IMR-90 (cell line): ENCODE measurements around the gene DDX59. TPM values are rescaled to one million over a fixed set of nuclear protein-coding genes. Genes with fewer than 3 reads are reported as not detected.
A peak's percentile ranks its signal among the peaks of the same experiment; 100 is the strongest.

Source experiments
- ATAC-seq: fragments of 200-7000 bp; cut with Tn5 transposase; 2 replicates; pipeline ENCODE4 v1.9.1; 2020; ENCODE audit warnings: low read depth, mild to moderate bottlenecking, moderate library complexity
- BruUV-seq: library from RNA; stranded (reverse); fragments of 400-500 nt; replicated peaks from 2 replicates; lab custom pipeline; 2021; lab: Mats Ljungman, UMichigan
- CTCF ChIA-PET: fragments of 300-600 bp; formaldehyde crosslinking; extraction: SDS; loops from one replicate; lab custom pipeline; 2021; ENCODE audit warnings: antibody characterized with exemption; lab: Yijun Ruan, JAX
- POLR2A ChIA-PET: fragments of 300-600 bp; sonication (Branson Sonifier 250); formaldehyde crosslinking; loops from one replicate; lab custom pipeline; 2022; ENCODE audit warnings: antibody characterized with exemption; ENCODE audit not compliant: unreplicated experiment; lab: Charles Lee
- DNase-seq: peaks from one replicate; pipeline ENCODE4 v3.0.0; 2013
- H2AFZ ChIP-seq: replicated peaks from 2 replicates; pipeline ENCODE3; 2013; ENCODE audit warnings: low read length, mild to moderate bottlenecking; ENCODE audit not compliant: poor library complexity
- H2AK5ac ChIP-seq: 2 replicates; pipeline ENCODE4 v1.6.1; 2013; ENCODE audit warnings: low read depth, low read length, inconsistent platforms
- H2AK9ac ChIP-seq: replicated peaks from 2 replicates; pipeline ENCODE3; 2013; ENCODE audit warnings: mild to moderate bottlenecking, low read depth, low read length, moderate library complexity; ENCODE audit not compliant: poor library complexity
- H2BK120ac ChIP-seq: 2 replicates; pipeline ENCODE4 v1.6.1; 2013; ENCODE audit warnings: low read depth, low read length, inconsistent platforms
- H2BK15ac ChIP-seq: 3 replicates; pipeline ENCODE4 v1.6.1; 2013; ENCODE audit warnings: low read depth, low read length, inconsistent platforms
- H2BK20ac ChIP-seq: 2 replicates; pipeline ENCODE4 v1.6.1; 2013; ENCODE audit warnings: low read depth, mild to moderate bottlenecking, inconsistent platforms, low read length, moderate library complexity
- H2BK5ac ChIP-seq: 2 replicates; pipeline ENCODE4 v1.6.1; 2013; ENCODE audit warnings: mild to moderate bottlenecking, low read depth, low read length, inconsistent platforms; ENCODE audit not compliant: poor library complexity, severe bottlenecking
- H3K14ac ChIP-seq: replicated peaks from 2 replicates; pipeline ENCODE4 v1.6.1; 2013; ENCODE audit warnings: low read depth, low read length, inconsistent platforms
- H3K18ac ChIP-seq: 2 replicates; pipeline ENCODE4 v1.6.1; 2013; ENCODE audit warnings: low read depth, low read length, control low read depth
- H3K23ac ChIP-seq: 2 replicates; pipeline ENCODE4 v1.6.1; 2013; ENCODE audit warnings: low read depth, low read length, inconsistent platforms
- H3K27ac ChIP-seq: 2 replicates; pipeline ENCODE4 v1.5.1; 2013; ENCODE audit warnings: mild to moderate bottlenecking, control low read depth, low read length; ENCODE audit not compliant: insufficient read depth
- H3K27me3 ChIP-seq: 2 replicates; pipeline ENCODE4 v1.6.1; 2013; ENCODE audit warnings: low read length; ENCODE audit not compliant: control insufficient read depth, insufficient read depth
- H3K36me3 ChIP-seq: 2 replicates; pipeline ENCODE4 v1.6.1; 2013; ENCODE audit warnings: low read length, mixed read lengths; ENCODE audit not compliant: control insufficient read depth, insufficient read depth
- H3K4ac ChIP-seq: 2 replicates; pipeline ENCODE4 v1.6.1; 2013; ENCODE audit warnings: low read depth, low read length, inconsistent platforms
- H3K4me1 ChIP-seq: 2 replicates; pipeline ENCODE4 v1.6.1; 2013; ENCODE audit warnings: low read length, mixed read lengths; ENCODE audit not compliant: control insufficient read depth, insufficient read depth
- H3K4me2 ChIP-seq: 2 replicates; pipeline ENCODE4 v1.6.1; 2013; ENCODE audit warnings: low read depth, mild to moderate bottlenecking, control low read depth, low read length, moderate library complexity
- H3K4me3 ChIP-seq: 2 replicates; pipeline ENCODE4 v1.5.1; 2013; ENCODE audit warnings: low read depth, mild to moderate bottlenecking, control low read depth, low read length, moderate library complexity; ENCODE audit not compliant: insufficient read depth
- H3K56ac ChIP-seq: 2 replicates; pipeline ENCODE4 v1.6.1; 2013; ENCODE audit warnings: low read length, inconsistent platforms; ENCODE audit not compliant: insufficient read depth; ENCODE audit errors: extremely low read depth
- H3K79me1 ChIP-seq, 2 experiments: 2 replicates each; pipeline ENCODE4 v1.6.1; 2013; ENCODE audit warnings: low read length in 2 of 2, inconsistent platforms in 1 of 2, low read depth in 1 of 2
- H3K9ac ChIP-seq: 2 replicates; pipeline ENCODE4 v1.6.1; 2013; ENCODE audit warnings: low read depth, low read length, control low read depth
- H3K9me1 ChIP-seq: 2 replicates; pipeline ENCODE4 v1.6.1; 2013; ENCODE audit warnings: low read length, inconsistent platforms; ENCODE audit not compliant: insufficient read depth
- H3K9me3 ChIP-seq: 2 replicates; pipeline ENCODE4 v1.6.1; 2013; ENCODE audit warnings: low read length; ENCODE audit not compliant: control insufficient read depth, insufficient read depth
- H4K20me1 ChIP-seq: 2 replicates; pipeline ENCODE4 v1.6.1; 2013; ENCODE audit warnings: low read length, inconsistent platforms; ENCODE audit not compliant: insufficient read depth
- H4K5ac ChIP-seq: 2 replicates; pipeline ENCODE4 v1.6.1; 2013; ENCODE audit warnings: mild to moderate bottlenecking, low read depth, low read length, control low read depth
- H4K8ac ChIP-seq, 2 experiments: 2 replicates each; pipeline ENCODE4 v1.6.1; 2013; ENCODE audit warnings: low read depth in 2 of 2, low read length in 2 of 2, control low read depth in 1 of 2, inconsistent platforms in 1 of 2
- H4K91ac ChIP-seq: 2 replicates; pipeline ENCODE4 v1.6.1; 2013; ENCODE audit warnings: low read depth, low read length, inconsistent platforms; ENCODE audit not compliant: insufficient read depth
- BHLHE40 ChIP-seq: fragments of 150-350 bp; IDR thresholded peaks from 2 replicates; pipeline ENCODE4 v1.6.1; 2016; ENCODE audit warnings: mild to moderate bottlenecking, low read depth, low read length
- CEBPB ChIP-seq: IDR thresholded peaks from 2 replicates; pipeline ENCODE4 v1.6.1; 2012; ENCODE audit warnings: low read depth, low read length, improper control_type of control experiment
- FOS ChIP-seq: fragments of 150-350 bp; IDR thresholded peaks from 2 replicates; pipeline ENCODE4 v1.6.1; 2016; ENCODE audit warnings: low read depth, low read length
- MAFK ChIP-seq: IDR thresholded peaks from 2 replicates; pipeline ENCODE4 v1.6.1; 2012; ENCODE audit warnings: low read depth, low read length, improper control_type of control experiment
- MAZ ChIP-seq: IDR thresholded peaks from 2 replicates; pipeline ENCODE4 v1.6.1; 2012; ENCODE audit warnings: low read depth, mild to moderate bottlenecking, low read length, improper control_type of control experiment, moderate library complexity, borderline replicate concordance
- MXI1 ChIP-seq: IDR thresholded peaks from 2 replicates; pipeline ENCODE4 v1.6.1; 2012; ENCODE audit warnings: low read depth, mild to moderate bottlenecking, low read length, moderate library complexity, borderline replicate concordance
- NFE2L2 ChIP-seq: fragments of 150-350 bp; IDR thresholded peaks from 2 replicates; pipeline ENCODE4 v1.6.1; 2016; ENCODE audit warnings: low read depth, mild to moderate bottlenecking, low read length
- POLR2A ChIP-seq: IDR thresholded peaks from 2 replicates; pipeline ENCODE4 v1.6.1; 2012; ENCODE audit warnings: mild to moderate bottlenecking, low read depth, low read length
- RAD21 ChIP-seq: IDR thresholded peaks from 2 replicates; pipeline ENCODE4 v1.6.1; 2012; ENCODE audit warnings: low read length, improper control_type of control experiment
- RCOR1 ChIP-seq: IDR thresholded peaks from 2 replicates; pipeline ENCODE4 v1.6.1; 2012; ENCODE audit warnings: mild to moderate bottlenecking, low read length, improper control_type of control experiment; ENCODE audit not compliant: insufficient replicate concordance
- RFX5 ChIP-seq: IDR thresholded peaks from 2 replicates; pipeline ENCODE4 v1.8.0; 2012; ENCODE audit warnings: low read depth, mild to moderate bottlenecking, low read length, moderate library complexity
- SMC3 ChIP-seq: fragments of 150-350 bp; IDR thresholded peaks from 2 replicates; pipeline ENCODE4 v1.6.1; 2016; ENCODE audit warnings: low read depth, mild to moderate bottlenecking, antibody characterized with exemption, low read length, moderate library complexity
- WGBS, 2 experiments: methylation state at CpG; one replicate each; pipeline versions ENCODE4 v1.1.5 to v1.1.7; 2013; ENCODE audit warnings: missing lambda C conversion rate in 2 of 2; ENCODE audit not compliant: insufficient read length in 1 of 2; ENCODE audit errors: extremely low coverage in 2 of 2; 5-methylcytosine and 5-hydroxymethylcytosine counted together
- dilution Hi-C: fragments of 300-500 bp; cut with HindIII; formaldehyde crosslinking; loops from one replicate; pipeline ENCODE4 v1.14.3; 2018; ENCODE audit warnings: low sequenced_read_pairs; ENCODE audit not compliant: unreplicated experiment
- in situ Hi-C: fragments of 300-500 bp; cut with MboI; formaldehyde crosslinking; loops from 3 replicates; pipeline ENCODE4 v1.14.3; 2019; ENCODE audit warnings: low sequenced_read_pairs, inconsistent platforms, mixed read lengths
- intact Hi-C: fragments of 100-400 bp; cut with micrococcal nuclease; formaldehyde crosslinking; loops from 2 replicates; pipeline ENCODE4 v1.10.0; 2022
- polyA plus RNA-seq, 3 experiments: library from polyadenylated mRNA; depleted of rRNA; stranded (reverse); fragments of >200 nt; gene quantifications; 2 replicates each; pipeline ENCODE4 v1.2.3, GENCODE V29; 2012; ENCODE audit warnings: low replicate concordance in 1 of 3
- total RNA-seq: library from RNA; depleted of rRNA; stranded (reverse); fragments of >200 nt; gene quantifications from 2 replicates; pipeline ENCODE4 v1.2.3, GENCODE V29; 2012
- TF ChIP-seq, protein P1 (sequence below): fragments of 150-350 bp; IDR thresholded peaks from 2 replicates; pipeline ENCODE4 v1.6.1; 2016; ENCODE audit warnings: low read depth, mild to moderate bottlenecking, low read length, moderate library complexity, borderline replicate concordance
- TF ChIP-seq, protein P2 (sequence below): conservative IDR thresholded peaks from 2 replicates; pipeline ENCODE4 v1.5.1; 2012; ENCODE audit warnings: mild to moderate bottlenecking, low read depth, low read length, improper control_type of control experiment
- TF ChIP-seq, protein P3 (sequence below): fragments of 150-350 bp; IDR thresholded peaks from 2 replicates; pipeline ENCODE4 v1.6.1; 2017; ENCODE audit warnings: mild to moderate bottlenecking, antibody characterized with exemption, low read length, low read depth

Gene DDX59
- total and polyA plus RNA-seq, 2 of the 4 experiments (the other 2 are of a cell fraction): 8.6 to 9.1 TPM

DNA sequence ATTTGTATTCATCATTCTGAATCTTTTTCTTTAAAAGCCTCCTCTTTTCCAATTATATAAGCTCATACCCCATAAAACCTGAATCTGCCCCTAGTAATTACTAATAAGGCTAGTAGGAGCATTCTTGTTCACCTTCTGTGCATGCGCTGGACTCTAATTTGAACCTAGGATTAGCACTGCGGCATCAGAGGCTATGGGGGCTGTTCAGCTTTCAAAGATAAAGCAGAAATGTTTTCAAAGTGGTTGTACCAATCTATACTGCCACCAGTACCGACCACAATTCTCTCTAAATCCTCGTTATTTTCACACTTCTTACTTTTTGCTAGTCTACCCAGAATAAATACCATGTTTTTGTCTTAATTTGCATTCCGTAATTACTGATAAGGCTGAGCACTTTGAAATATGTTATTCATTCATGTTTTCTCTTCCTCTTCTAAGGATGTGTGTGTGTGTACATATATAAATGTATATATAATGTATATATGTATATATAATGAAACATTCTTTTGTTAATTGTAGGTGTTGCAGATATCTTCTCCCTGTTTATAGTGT is 1.6 kb upstream of the DDX59 start:
- Histone ChIP-seq H2AFZ (no peak overlapping the region), H4K5ac (no peak overlapping the region), H3K4me2 (no peak overlapping the region), H2BK20ac (no peak overlapping the region), H3K9ac (no peak overlapping the region), H3K18ac (no peak overlapping the region), H3K4ac (no peak overlapping the region), H3K56ac (no peak overlapping the region), H2BK5ac (no peak overlapping the region), H3K14ac (0 out of 2 replicates have a peak overlapping the region, but pooled peaks have one; percentile 7), H2BK120ac (no peak overlapping the region), H2AK5ac (no peak overlapping the region), H3K23ac (no peak overlapping the region), H3K36me3 (peaks cover 1% of the 10 kb centered on the region; the same call in 1 of the 2 replicates), H3K9me3 (no peaks in the 10 kb centered on the region), H4K20me1 (no peaks in the 10 kb centered on the region), H3K4me3 (no peak overlapping the region), H2BK15ac (no peak overlapping the region), H3K4me1 (peaks cover 3% of the 10 kb centered on the region; the same call in 1 of the 2 replicates), H4K91ac (no peak overlapping the region), H4K8ac (no peak overlapping the region), H2AK9ac (no peak overlapping the region), H3K27me3 (no peaks in the 10 kb centered on the region), H3K9me1 (no peaks in the 10 kb centered on the region), H3K79me1 (peaks cover 9 to 28% of the 10 kb centered on the region in 2 experiments), H3K27ac (no peak overlapping the region)
- BruUV-seq: no TSS peak
- dilution Hi-C loops: no loop called here
- WGBS, 2 experiments: 100% methylated on average over 1 to 2 of the region's 5 CpGs
- no peak for DNase-seq
- ChIA-PET CTCF (no interaction called here), POLR2A (interaction anchor here (1.7 kb wide), 1 partner anchor 67 kb away, joined by 11 read pairs; the partner anchor contains the start of gene CAMSAP2)
- in situ Hi-C loops: no loop called here
- intact Hi-C loops: loop anchor here (5.0 kb wide), 2 partner anchors 111 to 131 kb away; no protein-coding TSS in a partner anchor
- TF ChIP-seq SMC3 (no peak), CEBPB (no peak), MXI1 (no peak), RAD21 (no peak), RCOR1 (no peak), MAFK (no peak), FOS (no peak), MAZ (no peak), RFX5 (no peak), NFE2L2 (no peak), POLR2A (no peak), BHLHE40 (no peak)
- TF ChIP-seq, protein P1, sequence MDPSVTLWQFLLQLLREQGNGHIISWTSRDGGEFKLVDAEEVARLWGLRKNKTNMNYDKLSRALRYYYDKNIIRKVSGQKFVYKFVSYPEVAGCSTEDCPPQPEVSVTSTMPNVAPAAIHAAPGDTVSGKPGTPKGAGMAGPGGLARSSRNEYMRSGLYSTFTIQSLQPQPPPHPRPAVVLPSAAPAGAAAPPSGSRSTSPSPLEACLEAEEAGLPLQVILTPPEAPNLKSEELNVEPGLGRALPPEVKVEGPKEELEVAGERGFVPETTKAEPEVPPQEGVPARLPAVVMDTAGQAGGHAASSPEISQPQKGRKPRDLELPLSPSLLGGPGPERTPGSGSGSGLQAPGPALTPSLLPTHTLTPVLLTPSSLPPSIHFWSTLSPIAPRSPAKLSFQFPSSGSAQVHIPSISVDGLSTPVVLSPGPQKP: no peak
- TF ChIP-seq, protein P2, sequence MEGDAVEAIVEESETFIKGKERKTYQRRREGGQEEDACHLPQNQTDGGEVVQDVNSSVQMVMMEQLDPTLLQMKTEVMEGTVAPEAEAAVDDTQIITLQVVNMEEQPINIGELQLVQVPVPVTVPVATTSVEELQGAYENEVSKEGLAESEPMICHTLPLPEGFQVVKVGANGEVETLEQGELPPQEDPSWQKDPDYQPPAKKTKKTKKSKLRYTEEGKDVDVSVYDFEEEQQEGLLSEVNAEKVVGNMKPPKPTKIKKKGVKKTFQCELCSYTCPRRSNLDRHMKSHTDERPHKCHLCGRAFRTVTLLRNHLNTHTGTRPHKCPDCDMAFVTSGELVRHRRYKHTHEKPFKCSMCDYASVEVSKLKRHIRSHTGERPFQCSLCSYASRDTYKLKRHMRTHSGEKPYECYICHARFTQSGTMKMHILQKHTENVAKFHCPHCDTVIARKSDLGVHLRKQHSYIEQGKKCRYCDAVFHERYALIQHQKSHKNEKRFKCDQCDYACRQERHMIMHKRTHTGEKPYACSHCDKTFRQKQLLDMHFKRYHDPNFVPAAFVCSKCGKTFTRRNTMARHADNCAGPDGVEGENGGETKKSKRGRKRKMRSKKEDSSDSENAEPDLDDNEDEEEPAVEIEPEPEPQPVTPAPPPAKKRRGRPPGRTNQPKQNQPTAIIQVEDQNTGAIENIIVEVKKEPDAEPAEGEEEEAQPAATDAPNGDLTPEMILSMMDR: no peak
- TF ChIP-seq, protein P3, sequence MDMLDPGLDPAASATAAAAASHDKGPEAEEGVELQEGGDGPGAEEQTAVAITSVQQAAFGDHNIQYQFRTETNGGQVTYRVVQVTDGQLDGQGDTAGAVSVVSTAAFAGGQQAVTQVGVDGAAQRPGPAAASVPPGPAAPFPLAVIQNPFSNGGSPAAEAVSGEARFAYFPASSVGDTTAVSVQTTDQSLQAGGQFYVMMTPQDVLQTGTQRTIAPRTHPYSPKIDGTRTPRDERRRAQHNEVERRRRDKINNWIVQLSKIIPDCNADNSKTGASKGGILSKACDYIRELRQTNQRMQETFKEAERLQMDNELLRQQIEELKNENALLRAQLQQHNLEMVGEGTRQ: no peak
- no peak for ATAC-seq
